CD4-positive, alpha-beta T cell (primary cell): ENCODE measurements around the gene ZNF276. TPM values are rescaled to one million over a fixed set of nuclear protein-coding genes. Genes with fewer than 3 reads are reported as not detected.

Experiments
- ATAC-seq: fragments of 200-7000 bp; cut with Tn5 transposase; one replicate; pipeline ENCODE4 v1.10.0; 2022; ENCODE audit warnings: mild to moderate bottlenecking; ENCODE audit not compliant: poor library complexity
- CTCF ChIA-PET: fragments of 350-600 bp; sonication (Branson Sonifier 250); formaldehyde crosslinking; loops from one replicate; lab custom pipeline; 2021; ENCODE audit warnings: antibody characterized with exemption, inconsistent platforms; lab: Charles Lee
- POLR2A ChIA-PET: fragments of 350-600 bp; sonication (Branson Sonifier 250); formaldehyde crosslinking; loops from one replicate; lab custom pipeline; 2021; ENCODE audit warnings: antibody characterized with exemption, inconsistent platforms; lab: Charles Lee
- DNase-seq, 14 experiments: peaks; one replicate each; pipeline ENCODE4 v3.0.0-alpha.2; 2013 to 2020; ENCODE audit warnings: mixed read lengths in 2 of 14
- H3K27ac ChIP-seq, 2 donors: one replicate each; pipeline versions ENCODE4 v1.5.1 to v1.7.0; 2013; ENCODE audit warnings: low read length in 2 of 2, low read depth in 1 of 2, mild to moderate bottlenecking in 1 of 2
- H3K27me3 ChIP-seq, 2 experiments: 1 replicate in 1 of 2; 2 replicates in 1 of 2; pipeline versions ENCODE4 v1.6.1 to v1.7.0; 2013; ENCODE audit warnings: low read length in 2 of 2, control low read depth in 1 of 2, mild to moderate bottlenecking in 1 of 2, moderate library complexity in 1 of 2; ENCODE audit not compliant: insufficient read depth in 2 of 2, control insufficient read depth in 1 of 2
- H3K36me3 ChIP-seq: one replicate; pipeline ENCODE4 v1.6.1; 2013; ENCODE audit warnings: low read length, control low read depth; ENCODE audit not compliant: insufficient read depth
- H3K4me1 ChIP-seq: one replicate; pipeline ENCODE4 v1.6.1; 2013; ENCODE audit warnings: low read length, control low read depth; ENCODE audit not compliant: insufficient read depth
- H3K4me3 ChIP-seq: one replicate; pipeline ENCODE4 v1.5.1; 2013; ENCODE audit warnings: mild to moderate bottlenecking, low read length, moderate library complexity
- H3K9me3 ChIP-seq, 2 experiments: 1 replicate in 1 of 2; 2 replicates in 1 of 2; pipeline versions ENCODE4 v1.6.1 to v1.7.0; 2013; ENCODE audit warnings: low read length in 2 of 2, mild to moderate bottlenecking in 2 of 2, control low read depth in 1 of 2, moderate library complexity in 1 of 2; ENCODE audit not compliant: control insufficient read depth in 1 of 2, insufficient read depth in 1 of 2
- H3K27ac Mint-ChIP-seq: one replicate; pipeline ENCODE4 v1.8.0; 2020; ENCODE audit warnings: mixed read lengths
- H3K27me3 Mint-ChIP-seq: one replicate; pipeline ENCODE4 v1.8.0; 2021; ENCODE audit warnings: mixed read lengths
- H3K36me3 Mint-ChIP-seq: one replicate; pipeline ENCODE4 v1.8.0; 2021; ENCODE audit warnings: low read depth, mixed read lengths
- H3K4me1 Mint-ChIP-seq: one replicate; pipeline ENCODE4 v1.8.0; 2021; ENCODE audit warnings: low read depth, mixed read lengths
- H3K4me3 Mint-ChIP-seq: one replicate; pipeline ENCODE4 v1.8.0; 2020; ENCODE audit warnings: mild to moderate bottlenecking, mixed read lengths
- H3K9me3 Mint-ChIP-seq: one replicate; pipeline ENCODE4 v1.8.0; 2020; ENCODE audit warnings: mixed read lengths
- intact Hi-C, 2 experiments: fragments of 100-400 bp; cut with DNase I in 1 of 2; cut with micrococcal nuclease in 1 of 2; formaldehyde crosslinking; loops; one replicate each; pipeline versions ENCODE4 v1.15.1 to v1.9.0; 2023 to 2025; cut with DNase I, micrococcal nuclease
- total RNA-seq, 174 experiments: library from RNA in 2 of 174; stranded (reverse) in 2 of 174; gene quantifications; one replicate each; pipeline ENCODE4 v1.2.3 and lab custom pipeline; 2021 to 2026
- TF ChIP-seq, protein P1 (sequence below): fragments of 200-600 bp; IDR thresholded peaks from one replicate; pipeline ENCODE4 v1.8.0; 2022; ENCODE audit warnings: antibody characterized with exemption, mild to moderate bottlenecking

Gene ZNF276
- total RNA-seq, 2 experiments from 2014 or later, result 127 to 137 TPM

DNA sequence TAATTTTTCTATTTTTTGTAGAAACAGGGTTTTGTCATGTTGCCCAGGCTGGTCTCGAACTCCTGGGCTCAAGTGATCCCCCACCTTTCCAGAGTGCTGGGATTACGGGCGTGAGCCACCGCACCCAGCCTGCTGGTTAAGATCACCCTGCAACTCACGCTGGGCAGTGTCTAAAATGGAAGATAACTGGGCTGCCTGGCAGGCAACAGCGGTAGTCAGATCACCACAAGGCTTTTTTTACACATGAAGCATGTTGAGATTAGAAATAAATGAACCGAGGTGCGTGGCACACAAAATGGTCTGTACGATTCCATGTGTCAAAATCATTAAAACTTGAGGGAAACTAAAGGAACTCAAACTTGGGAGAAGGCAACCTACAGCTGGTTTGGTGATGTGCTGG lies 26.7 kb downstream of the ZNF276 start:
- H3K27me3 Mint-ChIP-seq, result no peaks in the 10 kb centered on the region
- ATAC-seq, result no peak
- H3K27ac Mint-ChIP-seq, result no peak overlapping the region
- Histone ChIP-seq H3K4me3 (no peak overlapping the region), H3K4me1 (peaks cover 41% of the 10 kb centered on the region), H3K27ac (no peak overlapping the region), H3K9me3 (no peaks in the 10 kb centered on the region), H3K36me3 (peaks cover 14% of the 10 kb centered on the region), H3K27me3 (no peaks in the 10 kb centered on the region)
- H3K4me3 Mint-ChIP-seq, result no peak overlapping the region
- peaks cover 11% of the 10 kb centered on the region for H3K4me1 Mint-ChIP-seq
- intact Hi-C loops, result loop anchor here in 1 of 2 experiments (5.0 kb wide), 1 partner anchor 34 kb away; no protein-coding TSS in a partner anchor
- POLR2A ChIA-PET, result interaction anchor here (1.0 to 1.5 kb wide), 3 partner anchors 13 to 125 kb away, joined by 3 to 6 read pairs (median 3); partner anchors contain the start of gene TCF25
- TF ChIP-seq, protein P1, sequence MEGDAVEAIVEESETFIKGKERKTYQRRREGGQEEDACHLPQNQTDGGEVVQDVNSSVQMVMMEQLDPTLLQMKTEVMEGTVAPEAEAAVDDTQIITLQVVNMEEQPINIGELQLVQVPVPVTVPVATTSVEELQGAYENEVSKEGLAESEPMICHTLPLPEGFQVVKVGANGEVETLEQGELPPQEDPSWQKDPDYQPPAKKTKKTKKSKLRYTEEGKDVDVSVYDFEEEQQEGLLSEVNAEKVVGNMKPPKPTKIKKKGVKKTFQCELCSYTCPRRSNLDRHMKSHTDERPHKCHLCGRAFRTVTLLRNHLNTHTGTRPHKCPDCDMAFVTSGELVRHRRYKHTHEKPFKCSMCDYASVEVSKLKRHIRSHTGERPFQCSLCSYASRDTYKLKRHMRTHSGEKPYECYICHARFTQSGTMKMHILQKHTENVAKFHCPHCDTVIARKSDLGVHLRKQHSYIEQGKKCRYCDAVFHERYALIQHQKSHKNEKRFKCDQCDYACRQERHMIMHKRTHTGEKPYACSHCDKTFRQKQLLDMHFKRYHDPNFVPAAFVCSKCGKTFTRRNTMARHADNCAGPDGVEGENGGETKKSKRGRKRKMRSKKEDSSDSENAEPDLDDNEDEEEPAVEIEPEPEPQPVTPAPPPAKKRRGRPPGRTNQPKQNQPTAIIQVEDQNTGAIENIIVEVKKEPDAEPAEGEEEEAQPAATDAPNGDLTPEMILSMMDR, result no peak
- H3K9me3 Mint-ChIP-seq, result no peaks in the 10 kb centered on the region
- CTCF ChIA-PET, result no interaction called here
- no peaks in the 10 kb centered on the region for H3K36me3 Mint-ChIP-seq
- DNase-seq, result no peak

DNA sequence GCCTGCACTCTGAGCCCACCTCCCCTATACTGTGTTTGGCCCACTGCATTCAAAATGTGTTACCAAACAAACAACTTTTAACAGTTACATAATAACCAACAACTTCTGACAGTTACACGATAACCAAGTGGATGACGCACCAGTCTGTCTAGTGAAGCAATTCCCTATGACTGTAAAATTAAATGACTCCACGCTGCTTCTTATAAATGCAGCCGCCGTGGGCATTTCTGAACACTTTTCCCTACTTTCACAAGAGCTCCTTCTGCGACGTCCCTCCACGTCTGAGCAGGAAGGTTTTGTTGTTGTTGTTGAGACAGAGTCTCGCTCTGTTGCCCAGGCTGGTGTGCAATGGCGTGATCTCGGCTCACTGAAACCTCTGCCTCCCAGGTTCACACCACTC lies 27.6 kb downstream of the ZNF276 start:
- intact Hi-C loops, result loop anchor here in 1 of 2 experiments (5.0 kb wide), 1 partner anchor 33 kb away; no protein-coding TSS in a partner anchor
- Histone ChIP-seq H3K4me1 (peaks cover 34% of the 10 kb centered on the region), H3K9me3 (no peaks in the 10 kb centered on the region), H3K27me3 (no peaks in the 10 kb centered on the region), H3K4me3 (no peak overlapping the region), H3K27ac (no peak overlapping the region), H3K36me3 (peaks cover 14% of the 10 kb centered on the region)
- Mint-ChIP-seq H3K36me3 (no peaks in the 10 kb centered on the region), H3K9me3 (no peaks in the 10 kb centered on the region), H3K4me1 (peaks cover 7% of the 10 kb centered on the region), H3K4me3 (no peak overlapping the region), H3K27me3 (no peaks in the 10 kb centered on the region), H3K27ac (no peak overlapping the region)
- TF ChIP-seq, protein P1, result no peak
- ChIA-PET POLR2A (interaction anchor here (1.1 to 1.5 kb wide), 4 partner anchors 13 to 125 kb away, joined by 3 to 5 read pairs (median 4); partner anchors contain the start of gene TCF25), CTCF (no interaction called here)
- DNase-seq (no peak), ATAC-seq (no peak)

DNA sequence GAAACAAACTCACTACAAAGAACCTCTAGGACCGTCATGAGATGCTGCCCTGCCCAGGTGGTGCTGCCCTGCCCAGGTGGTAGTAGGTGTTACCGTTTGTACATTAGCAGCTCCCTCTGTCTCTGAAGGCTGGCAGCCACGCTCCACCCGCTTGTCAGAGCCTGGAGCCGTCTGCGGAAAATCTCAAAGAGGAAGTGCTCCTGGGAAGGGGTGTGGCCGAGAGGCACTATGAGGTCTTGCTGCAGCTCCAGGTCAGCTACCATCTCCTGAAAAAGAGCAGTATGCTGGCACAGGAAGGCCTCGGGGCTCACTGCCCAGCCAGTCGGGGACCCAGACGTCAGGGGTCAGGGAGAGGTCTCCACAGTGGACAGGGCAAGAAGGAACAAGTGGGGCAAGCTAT lies 28.3 kb downstream of the ZNF276 start:
- no peaks in the 10 kb centered on the region for H3K9me3 Mint-ChIP-seq
- peak overlapping the region; percentile 42 for H3K27ac Mint-ChIP-seq
- Histone ChIP-seq H3K9me3 (no peaks in the 10 kb centered on the region), H3K27me3 (no peaks in the 10 kb centered on the region), H3K27ac (no peak overlapping the region), H3K4me1 (peaks cover 27% of the 10 kb centered on the region), H3K4me3 (no peak overlapping the region), H3K36me3 (peaks cover 14% of the 10 kb centered on the region)
- no peak for ATAC-seq
- H3K36me3 Mint-ChIP-seq, result no peaks in the 10 kb centered on the region
- peaks cover 7% of the 10 kb centered on the region for H3K4me1 Mint-ChIP-seq
- no peaks in the 10 kb centered on the region for H3K27me3 Mint-ChIP-seq
- TF ChIP-seq, protein P1, result no peak
- ChIA-PET CTCF (interaction anchor here (0.7 kb wide), 1 partner anchor 49 kb away, joined by 3 read pairs; no protein-coding TSS in a partner anchor), POLR2A (interaction anchor here (1.4 to 1.5 kb wide), 3 partner anchors 12 to 124 kb away, joined by 3 to 5 read pairs (median 5); partner anchors contain the start of gene TCF25)
- intact Hi-C loops, result loop anchor here in 1 of 2 experiments (5.0 kb wide), 1 partner anchor 33 kb away; no protein-coding TSS in a partner anchor
- DNase-seq, result peak in 2 of 14 experiments; percentile 39 to 47
- H3K4me3 Mint-ChIP-seq, result no peak overlapping the region
